CD4-positive, alpha-beta T cell treated with Interleukin-6 for 4 hours (primary cell): ENCODE results near the gene TEX14.
"Not testable (repeated sequence)": the region's sequence is repeated elsewhere in the genome, so short reads cannot be mapped to it uniquely, and the experiment has no call there.

Experiments
- DNase-seq: peaks from one replicate; pipeline ENCODE4 v3.0.0-alpha.2; 2020; ENCODE audit warnings: mixed read lengths

The TEX14 gene

GRCh38 chr17:58557981-58558380 lies 133.9 kb downstream of the TEX14 start:
- no peak for DNase-seq

- DNase-seq = no peak
Measured at GRCh38 chr17:58556833-58557250, 135.0 kb downstream of the TEX14 start.

- not testable (repeated sequence) for DNase-seq
Measured at GRCh38 chr17:58555109-58555508, 136.7 kb downstream of the TEX14 start.

GRCh38 chr17:58541249-58541648 lies 150.6 kb downstream of the TEX14 start:
- no peak for DNase-seq

GRCh38 chr17:58539698-58540097 lies 152.1 kb downstream of the TEX14 start:
- DNase-seq = no peak

GRCh38 chr17:58538811-58539409 lies 152.9 kb downstream of the TEX14 start:
- DNase-seq = no peak

GRCh38 chr17:58537266-58537665 lies 154.6 kb downstream of the TEX14 start:
- no peak for DNase-seq

- no peak for DNase-seq
Measured at GRCh38 chr17:58536542-58536941, 155.3 kb downstream of the TEX14 start.

- DNase-seq = no peak
Measured at GRCh38 chr17:58535431-58535830, 156.4 kb downstream of the TEX14 start.

- no peak for DNase-seq
Measured at GRCh38 chr17:58534901-58535421, 156.9 kb downstream of the TEX14 start.

GRCh38 chr17:58534331-58534730 lies 157.5 kb downstream of the TEX14 start:
- no peak for DNase-seq

GRCh38 chr17:58533616-58534188 lies 158.1 kb downstream of the TEX14 start:
- DNase-seq = no peak

- no peak for DNase-seq
Measured at GRCh38 chr17:58532555-58532951, 159.3 kb downstream of the TEX14 start.

- DNase-seq = peak; percentile 77
Measured at GRCh38 chr17:58531661-58532554, 159.9 kb downstream of the TEX14 start.

GRCh38 chr17:58531122-58531521 lies 160.7 kb downstream of the TEX14 start:
- no peak for DNase-seq

- no peak for DNase-seq
Measured at GRCh38 chr17:58530655-58531054, 161.2 kb downstream of the TEX14 start.

GRCh38 chr17:58529275-58529674 lies 162.6 kb downstream of the TEX14 start:
- DNase-seq = no peak

GRCh38 chr17:58528443-58528842 lies 163.4 kb downstream of the TEX14 start:
- DNase-seq = no peak

GRCh38 chr17:58527949-58528348 lies 163.9 kb downstream of the TEX14 start:
- DNase-seq = no peak

GRCh38 chr17:58527306-58527705 lies 164.5 kb downstream of the TEX14 start:
- DNase-seq = no peak

- DNase-seq = no peak
Measured at GRCh38 chr17:58525239-58525638, 166.6 kb downstream of the TEX14 start.

- DNase-seq = no peak
Measured at GRCh38 chr17:58521680-58522079, 170.2 kb downstream of the TEX14 start.

GRCh38 chr17:58520843-58521430 lies 170.9 kb downstream of the TEX14 start:
- DNase-seq = no peak
